GM06990 (cell line): ENCODE results near the gene TDRD1.
"Not testable (repeated sequence)": the region's sequence is repeated elsewhere in the genome, so short reads cannot be mapped to it uniquely, and the experiment has no call there.

Experiments used
- DNase-seq: peaks from one replicate; pipeline ENCODE4 v3.0.0-alpha.2; 2011; ENCODE audit not compliant: insufficient read length; ENCODE audit errors: extremely low read depth
- H3K27me3 ChIP-seq: replicated peaks from 2 replicates; pipeline ENCODE4 v1.6.0; 2011; ENCODE audit warnings: low read length; ENCODE audit not compliant: control insufficient read depth, insufficient read depth
- H3K36me3 ChIP-seq: 2 replicates; pipeline ENCODE4 v1.5.1; 2011; ENCODE audit warnings: low read length; ENCODE audit not compliant: control insufficient read depth, insufficient read depth
- H3K4me3 ChIP-seq: replicated peaks from 2 replicates; pipeline ENCODE4 v1.5.1; 2011; ENCODE audit warnings: low read depth, mild to moderate bottlenecking, control low read depth, low read length
- CTCF ChIP-seq: IDR thresholded peaks from 2 replicates; pipeline ENCODE4 v1.5.1; 2011; ENCODE audit warnings: low read length, control low read depth, mild to moderate bottlenecking, inconsistent platforms; ENCODE audit not compliant: insufficient read depth, poor library complexity, severe bottlenecking

TDRD1 gene

GRCh38 chr10:114142018-114142417 is 37.1 kb upstream of the TDRD1 start:
- DNase-seq, result no peak
- Histone ChIP-seq H3K4me3 (no peak overlapping the region), H3K27me3 (no peaks in the 10 kb centered on the region), H3K36me3 (peaks cover 3% of the 10 kb centered on the region)
- no peak for TF ChIP-seq CTCF

- no peaks in the 10 kb centered on the region for H3K27me3 ChIP-seq
- no peak for DNase-seq
- no peak overlapping the region for H3K4me3 ChIP-seq
- TF ChIP-seq CTCF, result no peak
- peaks cover 6% of the 10 kb centered on the region for H3K36me3 ChIP-seq
Measured at GRCh38 chr10:114143160-114143559, 36.0 kb upstream of the TDRD1 start.

GRCh38 chr10:114149476-114149875 is 29.7 kb upstream of the TDRD1 start:
- not testable (repeated sequence) for H3K27me3 ChIP-seq, H3K36me3 ChIP-seq, DNase-seq

GRCh38 chr10:114151486-114151885 is 27.7 kb upstream of the TDRD1 start:
- no peak for TF ChIP-seq CTCF
- Histone ChIP-seq H3K36me3 (peaks cover 3% of the 10 kb centered on the region; the same call in 1 of the 2 replicates), H3K27me3 (no peaks in the 10 kb centered on the region), H3K4me3 (no peak overlapping the region)
- no peak for DNase-seq

More at GRCh38 chr10:114149476-114149875, 29.7 kb upstream of the TDRD1 start:
- not testable (repeated sequence) for H3K4me3 ChIP-seq

GRCh38 chr10:114151892-114152291 is 27.3 kb upstream of the TDRD1 start:
- DNase-seq, result no peak
- TF ChIP-seq CTCF, result no peak
- peaks cover 3% of the 10 kb centered on the region; the same call in 1 of the 2 replicates for H3K36me3 ChIP-seq
- no peaks in the 10 kb centered on the region for H3K27me3 ChIP-seq
- no peak overlapping the region for H3K4me3 ChIP-seq

- no peak for DNase-seq
Measured at GRCh38 chr10:114157912-114158311, 21.2 kb upstream of the TDRD1 start.

More at GRCh38 chr10:114157912-114158311, 21.2 kb upstream of the TDRD1 start:
- no peak for TF ChIP-seq CTCF
- Histone ChIP-seq H3K4me3 (no peak overlapping the region), H3K36me3 (no peaks in the 10 kb centered on the region), H3K27me3 (no peaks in the 10 kb centered on the region)
